GM19239 (cell line): ENCODE measurements around the gene ADA.
"Not testable (repeated sequence)": the region's sequence is repeated elsewhere in the genome, so short reads cannot be mapped to it uniquely, and the experiment has no call there.

Experiments
- DNase-seq: peaks from one replicate; pipeline ENCODE4 v3.0.0; 2011; ENCODE audit warnings: low spot score; ENCODE audit not compliant: insufficient read length
- FAIRE-seq: peaks from 2 replicates; lab custom pipeline; 2011; peaks lifted over from hg19 to GRCh38; lab: Jason Lieb, UNC

Gene ADA

GRCh38 chr20:44609006-44609515 is 42.4 kb downstream of the ADA start:
- no peak for FAIRE-seq
- no peak for DNase-seq

GRCh38 chr20:44606725-44607441 is 44.6 kb downstream of the ADA start:
- FAIRE-seq, result no peak
- no peak for DNase-seq

- FAIRE-seq, result no peak
- DNase-seq, result no peak
These were observed 48.2 kb downstream of the ADA start for GRCh38 chr20:44603327-44603726.

- no peak for DNase-seq
These were observed 49.7 kb downstream of the ADA start for GRCh38 chr20:44601801-44602204.

GRCh38 chr20:44601236-44601671 is 50.2 kb downstream of the ADA start:
- FAIRE-seq, result no peak
- no peak for DNase-seq

More at GRCh38 chr20:44601801-44602204, 49.7 kb downstream of the ADA start:
- FAIRE-seq, result no peak

- FAIRE-seq, result no peak
- DNase-seq, result no peak
These were observed 50.7 kb downstream of the ADA start for GRCh38 chr20:44600758-44601201.

GRCh38 chr20:44600301-44600700 is 51.2 kb downstream of the ADA start:
- no peak for DNase-seq
- no peak for FAIRE-seq

GRCh38 chr20:44599715-44600114 is 51.8 kb downstream of the ADA start:
- no peak for FAIRE-seq
- no peak for DNase-seq

- FAIRE-seq, result peak; percentile 58
- no peak for DNase-seq
These were observed 52.8 kb downstream of the ADA start for GRCh38 chr20:44598423-44599305.

- DNase-seq (no peak), FAIRE-seq (peak; percentile 39)
These were observed 53.6 kb downstream of the ADA start for GRCh38 chr20:44597930-44598329.

GRCh38 chr20:44597516-44597915 is 54.0 kb downstream of the ADA start:
- FAIRE-seq (no peak), DNase-seq (no peak)

- DNase-seq, result no peak
- no peak for FAIRE-seq
These were observed 54.6 kb downstream of the ADA start for GRCh38 chr20:44596876-44597275.

- FAIRE-seq, result no peak
These were observed 55.5 kb downstream of the ADA start for GRCh38 chr20:44596010-44596409.

GRCh38 chr20:44594730-44595129 is 56.8 kb downstream of the ADA start:
- FAIRE-seq (no peak), DNase-seq (no peak)

More at GRCh38 chr20:44596010-44596409, 55.5 kb downstream of the ADA start:
- no peak for DNase-seq

- DNase-seq, result no peak
- no peak for FAIRE-seq
These were observed 57.7 kb downstream of the ADA start for GRCh38 chr20:44593751-44594150.

GRCh38 chr20:44592366-44592765 is 59.1 kb downstream of the ADA start:
- no peak for FAIRE-seq
- no peak for DNase-seq

- FAIRE-seq, result no peak
These were observed 60.3 kb downstream of the ADA start for GRCh38 chr20:44590980-44591778.

GRCh38 chr20:44589537-44589936 is 62.0 kb downstream of the ADA start:
- FAIRE-seq, result no peak
- DNase-seq, result no peak

More at GRCh38 chr20:44590980-44591778, 60.3 kb downstream of the ADA start:
- no peak for DNase-seq

- FAIRE-seq, result not testable (repeated sequence)
These were observed 63.2 kb downstream of the ADA start for GRCh38 chr20:44588321-44588720.

More at GRCh38 chr20:44588321-44588720, 63.2 kb downstream of the ADA start:
- not testable (repeated sequence) for DNase-seq
